Effector memory CD4-positive, alpha-beta T cell (primary cell): ENCODE measurements around the gene UBE3C.
"Not testable (repeated sequence)": the region's sequence is repeated elsewhere in the genome, so short reads cannot be mapped to it uniquely, and the experiment has no call there.

Experiments
- DNase-seq, 3 donors: peaks; one replicate each; pipeline ENCODE4 v3.0.0-alpha.2; 2020
- H3K27ac ChIP-seq: 2 replicates; pipeline ENCODE4 v1.7.0; 2013; ENCODE audit warnings: mild to moderate bottlenecking, low read length, moderate library complexity; ENCODE audit not compliant: insufficient read depth, poor library complexity, severe bottlenecking
- H3K27me3 ChIP-seq: replicated peaks from 2 replicates; pipeline ENCODE4 v1.7.0; 2013; ENCODE audit warnings: mild to moderate bottlenecking, low read length; ENCODE audit not compliant: insufficient read depth, control insufficient read depth, poor library complexity, severe bottlenecking
- H3K36me3 ChIP-seq: 2 replicates; pipeline ENCODE4 v1.7.0; 2013; ENCODE audit warnings: mild to moderate bottlenecking, low read length, moderate library complexity; ENCODE audit not compliant: control insufficient read depth, insufficient read depth
- H3K4me1 ChIP-seq: 2 replicates; pipeline ENCODE4 v1.7.0; 2013; ENCODE audit warnings: low read length, mild to moderate bottlenecking; ENCODE audit not compliant: control insufficient read depth, insufficient read depth, poor library complexity, severe bottlenecking
- H3K4me3 ChIP-seq: 2 replicates; pipeline ENCODE4 v1.7.0; 2013; ENCODE audit warnings: low read length, low read depth, mild to moderate bottlenecking; ENCODE audit not compliant: insufficient read depth, poor library complexity, severe bottlenecking
- H3K9me3 ChIP-seq: 2 replicates; pipeline ENCODE4 v1.7.0; 2013; ENCODE audit warnings: mild to moderate bottlenecking, low read length, moderate library complexity; ENCODE audit not compliant: control insufficient read depth

The UBE3C gene

GRCh38 chr7:157143788-157144187 lies 5.1 kb downstream of the UBE3C start:
- Histone ChIP-seq H3K27me3 (no peaks in the 10 kb centered on the region), H3K36me3 (no peaks in the 10 kb centered on the region), H3K27ac (no peak overlapping the region), H3K9me3 (no peaks in the 10 kb centered on the region), H3K4me3 (no peak overlapping the region), H3K4me1 (peaks cover 26% of the 10 kb centered on the region)
- no peak for DNase-seq

GRCh38 chr7:157149317-157149716 lies 10.6 kb downstream of the UBE3C start:
- H3K4me3 ChIP-seq: no peak overlapping the region
- no peak for DNase-seq
- no peaks in the 10 kb centered on the region for H3K27me3 ChIP-seq
- H3K27ac ChIP-seq: no peak overlapping the region
- H3K4me1 ChIP-seq: no peaks in the 10 kb centered on the region
- no peaks in the 10 kb centered on the region for H3K36me3 ChIP-seq
- no peaks in the 10 kb centered on the region for H3K9me3 ChIP-seq

GRCh38 chr7:157150882-157151281 lies 12.2 kb downstream of the UBE3C start:
- Histone ChIP-seq H3K9me3 (no peaks in the 10 kb centered on the region), H3K27me3 (no peaks in the 10 kb centered on the region), H3K4me3 (no peak overlapping the region), H3K4me1 (no peaks in the 10 kb centered on the region), H3K27ac (no peak overlapping the region), H3K36me3 (no peaks in the 10 kb centered on the region)
- DNase-seq: no peak

- H3K9me3 ChIP-seq: no peaks in the 10 kb centered on the region
- no peaks in the 10 kb centered on the region for H3K4me1 ChIP-seq
- no peak overlapping the region for H3K4me3 ChIP-seq
- no peak for DNase-seq
- H3K36me3 ChIP-seq: no peaks in the 10 kb centered on the region
- no peak overlapping the region for H3K27ac ChIP-seq
- H3K27me3 ChIP-seq: no peaks in the 10 kb centered on the region
These were observed 13.1 kb downstream of the UBE3C start for GRCh38 chr7:157151626-157152339.

GRCh38 chr7:157152391-157152937 lies 13.7 kb downstream of the UBE3C start:
- no peaks in the 10 kb centered on the region for H3K9me3 ChIP-seq
- no peak overlapping the region for H3K27ac ChIP-seq
- no peaks in the 10 kb centered on the region for H3K27me3 ChIP-seq
- no peaks in the 10 kb centered on the region for H3K36me3 ChIP-seq
- no peaks in the 10 kb centered on the region for H3K4me1 ChIP-seq
- H3K4me3 ChIP-seq: no peak overlapping the region
- DNase-seq: no peak

- H3K4me1 ChIP-seq: no peaks in the 10 kb centered on the region
- no peak for DNase-seq
- no peaks in the 10 kb centered on the region for H3K27me3 ChIP-seq
- H3K9me3 ChIP-seq: no peaks in the 10 kb centered on the region
- no peak overlapping the region for H3K27ac ChIP-seq
- H3K4me3 ChIP-seq: no peak overlapping the region
- no peaks in the 10 kb centered on the region for H3K36me3 ChIP-seq
These were observed 14.5 kb downstream of the UBE3C start for GRCh38 chr7:157153260-157153659.

- Histone ChIP-seq H3K4me1 (no peaks in the 10 kb centered on the region), H3K4me3 (no peak overlapping the region), H3K9me3 (no peaks in the 10 kb centered on the region), H3K27me3 (no peaks in the 10 kb centered on the region), H3K27ac (no peak overlapping the region), H3K36me3 (no peaks in the 10 kb centered on the region)
- DNase-seq: no peak
These were observed 17.2 kb downstream of the UBE3C start for GRCh38 chr7:157155959-157156358.

- H3K27ac ChIP-seq: no peak overlapping the region
- H3K27me3 ChIP-seq: no peaks in the 10 kb centered on the region
- H3K4me1 ChIP-seq: no peaks in the 10 kb centered on the region
These were observed 19.7 kb downstream of the UBE3C start for GRCh38 chr7:157158400-157158799.

GRCh38 chr7:157159537-157159936 lies 20.8 kb downstream of the UBE3C start:
- H3K27me3 ChIP-seq, H3K36me3 ChIP-seq, H3K27ac ChIP-seq, H3K9me3 ChIP-seq, H3K4me3 ChIP-seq, DNase-seq, H3K4me1 ChIP-seq: not testable (repeated sequence)

More at GRCh38 chr7:157158400-157158799, 19.7 kb downstream of the UBE3C start:
- Histone ChIP-seq H3K9me3 (no peaks in the 10 kb centered on the region), H3K4me3 (no peak overlapping the region), H3K36me3 (peaks cover 4% of the 10 kb centered on the region)
- no peak for DNase-seq

GRCh38 chr7:157160433-157160832 lies 21.7 kb downstream of the UBE3C start:
- H3K9me3 ChIP-seq: no peaks in the 10 kb centered on the region
- H3K36me3 ChIP-seq: peaks cover 17% of the 10 kb centered on the region
- DNase-seq: no peak
- no peaks in the 10 kb centered on the region for H3K27me3 ChIP-seq
- H3K4me3 ChIP-seq: no peak overlapping the region
- H3K4me1 ChIP-seq: no peaks in the 10 kb centered on the region
- H3K27ac ChIP-seq: no peak overlapping the region
